ENCODE results near the gene PPIL1. TPM values are rescaled to one million over a fixed set of nuclear protein-coding genes. Genes with fewer than 3 reads are reported as not detected.
A peak's percentile ranks its signal among the peaks of the same experiment; 100 is the strongest.

Gene PPIL1
- total and polyA plus RNA-seq, 2 of the 4 experiments (the other 2 are of a cell fraction) = 28.4 to 58.4 TPM

GRCh38 chr6:36852481-36853147 lies 22.0 kb downstream of the PPIL1 start:
- Histone ChIP-seq H2AK5ac (ENCODE audit: low read depth, low read length) (peak overlapping the region; percentile 97), H3K9me1 (ENCODE audit: insufficient read depth, low read length) (peaks cover 21% of the 10 kb centered on the region), H4K91ac (ENCODE audit: insufficient read depth, low read depth, low read length) (peak overlapping the region; percentile 65), H3K4me3 (ENCODE audit: insufficient read depth, low read depth, low read length) (no peak overlapping the region), H4K5ac (ENCODE audit: low read depth, low read length) (peak overlapping the region; percentile 64), H3K23ac (ENCODE audit: low read depth, low read length) (peak overlapping the region; percentile 63), H2AK9ac (replicated peaks; ENCODE audit: low read depth, low read length, poor library complexity) (peak overlapping the region; percentile 94), H3K27me3 (ENCODE audit: control insufficient read depth, insufficient read depth, low read length) (no peaks in the 10 kb centered on the region), H2BK120ac (ENCODE audit: low read depth, low read length) (peak overlapping the region; percentile 78), H3K9ac (ENCODE audit: low read depth, low read length) (no peak overlapping the region), H3K4ac (ENCODE audit: low read depth, low read length) (peak overlapping the region; percentile 91), H4K20me1 (ENCODE audit: insufficient read depth, low read length) (no peaks in the 10 kb centered on the region), H3K56ac (ENCODE audit: extremely low read depth, insufficient read depth, low read length) (peak overlapping the region; percentile 42), H2BK15ac (ENCODE audit: low read depth, low read length) (peak overlapping the region; percentile 92), H3K79me1 (ENCODE audit: low read depth in 1 of 2, low read length in 2 of 2) (peaks cover 14 to 43% of the 10 kb centered on the region in 2 experiments), H3K9me3 (ENCODE audit: control insufficient read depth, insufficient read depth, low read length) (peaks cover 3% of the 10 kb centered on the region), H3K4me2 (ENCODE audit: low read depth, low read length) (no peak overlapping the region), H3K36me3 (ENCODE audit: control insufficient read depth, insufficient read depth, low read length) (peaks cover 7% of the 10 kb centered on the region), H2BK5ac (ENCODE audit: low read depth, low read length, poor library complexity, severe bottlenecking) (peak overlapping the region; percentile 81), H2BK20ac (ENCODE audit: low read depth, low read length) (peak overlapping the region; percentile 91), H2AFZ (replicated peaks; ENCODE audit: low read length, poor library complexity) (peak overlapping the region; percentile 54), H3K18ac (ENCODE audit: low read depth, low read length) (peak overlapping the region; percentile 25), H3K14ac (replicated peaks; ENCODE audit: low read depth, low read length) (peak overlapping the region; percentile 91), H4K8ac (ENCODE audit: low read depth in 2 of 2, low read length in 2 of 2) (peak overlapping the region; percentile 21 to 75), H3K4me1 (ENCODE audit: control insufficient read depth, insufficient read depth, low read length) (peaks cover 8% of the 10 kb centered on the region), H3K27ac (ENCODE audit: insufficient read depth, low read length) (peak overlapping the region; percentile 45)
- WGBS, 2 experiments (ENCODE audit: extremely low coverage in 2 of 2, insufficient read length in 1 of 2) = 35% methylated on average over 2 of the region's 4 CpGs; no CpG with 5 or more reads in 1 of the 2 experiments
- POLR2A ChIA-PET (ENCODE audit: unreplicated experiment) = interaction anchor here (0.6 kb wide), 1 partner anchor 326 kb away, joined by 6 read pairs; no protein-coding TSS in a partner anchor
- intact Hi-C loops (cut with micrococcal nuclease) (loop anchor here (2.0 kb wide), 1 partner anchor 86 kb away; no protein-coding TSS in a partner anchor), in situ Hi-C loops (cut with MboI; ENCODE audit: low sequenced_read_pairs) (no loop called here), dilution Hi-C loops (cut with HindIII; ENCODE audit: low sequenced_read_pairs, unreplicated experiment) (no loop called here)
- CTCF ChIA-PET = interaction anchor here (0.8 to 2.0 kb wide), 5 partner anchors 12 to 133 kb away, joined by 3 to 5 read pairs (median 4); partner anchors contain the start of gene PPIL1
- TF ChIP-seq FOS (IDR thresholded peaks at IDR 0.05; ENCODE audit: low read depth, low read length) (no peak), NFE2L2 (IDR thresholded peaks at IDR 0.05; ENCODE audit: low read depth, low read length) (peak; percentile 42; the same call in 1 of the 2 replicates), MAFK (IDR thresholded peaks at IDR 0.05; ENCODE audit: low read depth, low read length) (peak; percentile 55; the same call in 1 of the 2 replicates), CTCF (conservative IDR thresholded peaks at IDR 0.05; ENCODE audit: low read depth, low read length) (0 out of 2 replicates have a peak, but pooled peaks have one; percentile 4), USF2 (IDR thresholded peaks at IDR 0.05; ENCODE audit: low read depth, low read length) (peak; percentile 16; the same call in 1 of the 2 replicates), ELK1 (IDR thresholded peaks at IDR 0.05; ENCODE audit: borderline replicate concordance, low read depth, low read length) (no peak)
- no TSS peak for BruUV-seq (replicated peaks)
- DNase-seq (peak; percentile 79), ATAC-seq (ENCODE audit: low read depth) (peak; percentile 78)

Data from IMR-90 (cell line).